Panc1 (cell line): ENCODE measurements around the gene TESK2.

ENCODE experiments used
- CTCF ChIP-seq: fragments of 450-650 bp; IDR thresholded peaks from 2 replicates; pipeline ENCODE4 v1.5.1; 2017; ENCODE audit warnings: mild to moderate bottlenecking
- POLR2AphosphoS5 ChIP-seq: IDR thresholded peaks from 2 replicates; pipeline ENCODE4 v1.6.1; 2012; ENCODE audit warnings: mild to moderate bottlenecking, low read depth, low read length, moderate library complexity

DNA sequence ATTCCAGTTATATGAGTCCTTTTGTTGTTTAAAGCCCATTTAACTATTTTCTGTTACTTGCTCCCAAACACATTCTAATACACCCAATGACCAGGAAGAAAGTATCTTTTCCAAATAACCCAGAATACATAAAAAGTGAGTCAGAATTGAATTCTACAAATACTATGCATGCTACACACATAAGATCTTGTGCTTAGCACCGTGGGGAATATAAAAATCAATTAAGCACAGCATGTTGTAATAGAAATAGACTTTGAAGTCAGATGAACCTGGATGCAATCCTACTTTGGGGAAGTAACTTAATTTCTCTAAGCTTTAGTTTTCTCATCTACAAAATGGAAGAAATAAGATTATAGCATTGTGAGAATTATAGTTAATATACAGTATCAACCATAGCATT is 110.2 kb downstream of the TESK2 start:
- TF ChIP-seq POLR2AphosphoS5 (no peak), CTCF (no peak)
